Subcutaneous abdominal adipose tissue (tissue), 5 donors: ENCODE measurements around the gene TSPYL1.

Source experiments
- H3K27ac ChIP-seq: one replicate; pipeline ENCODE4 v1.7.0; 2013; ENCODE audit warnings: low read depth, mild to moderate bottlenecking, inconsistent platforms, low read length, moderate library complexity
- H3K27me3 ChIP-seq, 5 donors: one replicate each; pipeline ENCODE4 v1.7.0; 2013; ENCODE audit warnings: low read length in 5 of 5, inconsistent platforms in 1 of 5; ENCODE audit not compliant: control insufficient read depth in 5 of 5, insufficient read depth in 4 of 5
- H3K36me3 ChIP-seq, 5 donors: one replicate each; pipeline ENCODE4 v1.7.0; 2013; ENCODE audit warnings: low read length in 5 of 5; ENCODE audit not compliant: control insufficient read depth in 5 of 5, insufficient read depth in 5 of 5
- H3K4me1 ChIP-seq, 5 donors: one replicate each; pipeline ENCODE4 v1.7.0; 2013; ENCODE audit warnings: low read length in 5 of 5, mild to moderate bottlenecking in 3 of 5, moderate library complexity in 1 of 5; ENCODE audit not compliant: control insufficient read depth in 5 of 5, insufficient read depth in 5 of 5
- H3K4me3 ChIP-seq, 5 donors: one replicate each; pipeline ENCODE4 v1.7.0; 2013; ENCODE audit warnings: low read length in 5 of 5, low read depth in 1 of 5
- H3K9ac ChIP-seq, 5 donors: one replicate each; pipeline ENCODE4 v1.7.0; 2013; ENCODE audit warnings: low read length in 5 of 5, mild to moderate bottlenecking in 4 of 5, moderate library complexity in 3 of 5
- H3K9me3 ChIP-seq, 5 donors: one replicate each; pipeline ENCODE4 v1.7.0; 2013; ENCODE audit warnings: low read length in 5 of 5; ENCODE audit not compliant: control insufficient read depth in 5 of 5
- donor health status: healthy.
- donor health status: healthy.
- donor health status: healthy.
- donor health status: healthy.
- donor health status: healthy.

Gene TSPYL1

DNA sequence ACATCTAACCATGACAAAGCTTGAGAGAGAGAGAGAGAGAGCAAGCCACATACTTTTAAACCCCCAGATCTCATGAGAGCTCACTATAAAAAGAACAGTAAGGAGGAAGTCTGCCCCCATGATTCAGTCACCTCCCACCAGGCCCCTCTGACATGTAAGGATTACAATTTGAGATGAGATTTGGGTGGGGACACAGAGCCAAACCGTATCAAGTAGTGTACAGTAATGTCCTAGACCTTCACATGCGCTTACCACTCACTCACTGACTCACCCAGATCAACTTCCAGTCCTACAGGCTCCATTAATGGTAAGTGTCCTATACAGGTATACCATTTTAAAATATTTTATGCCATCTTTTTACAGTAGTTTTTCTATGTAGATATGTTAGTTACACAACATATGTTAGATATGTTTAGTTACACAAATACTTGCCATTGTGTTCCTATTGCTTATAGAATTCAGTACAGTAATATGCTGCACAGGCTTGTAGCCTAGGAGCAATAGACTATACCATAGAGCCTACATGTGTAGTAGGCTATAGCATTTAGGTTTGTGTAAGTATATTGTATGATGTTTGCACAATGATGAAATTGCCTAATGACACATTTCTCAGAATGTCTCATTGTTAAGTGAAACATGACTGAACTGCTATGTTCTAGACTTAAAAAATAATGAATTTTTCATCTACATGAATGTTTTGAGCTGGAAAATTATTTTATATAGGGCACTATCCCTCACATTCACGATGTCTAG is 11.7 kb downstream of the TSPYL1 start:
- H3K36me3 ChIP-seq, result peaks cover 0 to 17% (median 4%) of the 10 kb centered on the region in 5 donors
- peaks cover 0 to 5% (median 0%) of the 10 kb centered on the region in 5 donors for H3K9me3 ChIP-seq
- no peak overlapping the region for H3K4me3 ChIP-seq
- H3K27me3 ChIP-seq, result no peaks in the 10 kb centered on the region
- H3K27ac ChIP-seq, result no peak overlapping the region
- H3K4me1 ChIP-seq, result no peaks in the 10 kb centered on the region
- no peak overlapping the region for H3K9ac ChIP-seq

DNA sequence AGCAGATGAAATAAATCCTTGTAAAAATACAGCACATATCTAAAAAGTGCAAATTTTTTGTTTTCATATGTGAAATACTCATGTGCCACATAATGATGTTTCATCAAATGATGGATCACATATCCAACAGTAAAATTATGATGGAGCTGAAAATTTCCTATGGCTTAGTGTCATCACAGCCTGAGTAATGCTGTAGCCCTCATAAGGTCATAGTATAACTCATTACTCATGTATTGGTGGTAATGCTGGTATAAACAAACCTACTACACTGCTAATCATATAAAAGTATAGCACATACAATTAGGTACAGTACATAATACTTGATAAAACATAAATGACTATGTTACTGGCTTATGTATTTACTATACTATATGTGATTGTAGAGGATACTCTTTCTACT is 12.9 kb downstream of the TSPYL1 start:
- no peak overlapping the region for H3K9ac ChIP-seq
- peaks cover 0 to 5% (median 0%) of the 10 kb centered on the region in 5 donors for H3K9me3 ChIP-seq
- no peaks in the 10 kb centered on the region for H3K27me3 ChIP-seq
- no peak overlapping the region for H3K4me3 ChIP-seq
- H3K4me1 ChIP-seq, result no peaks in the 10 kb centered on the region
- H3K27ac ChIP-seq, result no peak overlapping the region
- peaks cover 0 to 12% (median 0%) of the 10 kb centered on the region in 5 donors for H3K36me3 ChIP-seq

DNA sequence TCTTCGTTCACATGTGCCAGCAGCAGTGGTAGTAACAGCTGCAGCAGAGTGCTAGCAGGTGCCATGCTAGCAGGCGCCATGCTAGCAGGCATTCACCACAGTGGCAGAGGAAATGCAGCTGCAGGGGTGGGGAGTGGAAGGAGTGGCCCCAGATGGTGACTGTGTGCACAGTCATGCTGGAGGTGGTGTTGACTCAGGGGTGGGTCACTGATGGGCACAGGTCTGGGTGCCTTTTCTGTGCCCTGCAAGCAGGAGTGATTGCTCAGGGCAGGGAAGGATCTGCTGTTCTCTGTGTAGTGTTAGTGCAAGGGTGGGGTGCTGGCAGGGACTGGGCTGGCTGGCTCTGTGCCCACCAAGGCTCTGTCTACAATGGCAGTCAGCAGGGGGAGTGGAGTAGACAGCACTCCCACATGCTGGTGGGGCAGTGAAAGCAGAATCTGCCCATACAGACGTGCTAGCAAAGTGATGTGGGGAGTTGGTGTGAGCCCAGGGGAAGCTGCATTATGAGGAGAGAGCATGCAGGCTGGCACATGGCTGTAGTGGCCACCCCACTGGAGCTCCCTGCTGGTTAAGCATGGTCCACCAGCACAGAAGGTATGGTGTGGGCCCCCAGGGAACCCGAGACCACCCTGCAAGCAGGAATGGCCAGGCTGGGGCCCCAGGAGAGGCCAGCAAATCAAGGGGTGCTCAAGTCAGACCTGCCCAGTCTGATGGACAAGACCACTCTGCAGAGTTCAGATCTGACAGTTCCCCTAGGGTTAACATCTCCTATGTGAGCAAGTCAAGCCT is 14.5 kb downstream of the TSPYL1 start:
- H3K4me1 ChIP-seq, result no peaks in the 10 kb centered on the region
- H3K9me3 ChIP-seq, result peaks cover 0 to 5% (median 0%) of the 10 kb centered on the region in 5 donors
- H3K36me3 ChIP-seq, result peaks cover 0 to 8% (median 0%) of the 10 kb centered on the region in 5 donors
- no peak overlapping the region for H3K4me3 ChIP-seq
- H3K27ac ChIP-seq, result no peak overlapping the region
- H3K27me3 ChIP-seq, result no peaks in the 10 kb centered on the region
- no peak overlapping the region for H3K9ac ChIP-seq

DNA sequence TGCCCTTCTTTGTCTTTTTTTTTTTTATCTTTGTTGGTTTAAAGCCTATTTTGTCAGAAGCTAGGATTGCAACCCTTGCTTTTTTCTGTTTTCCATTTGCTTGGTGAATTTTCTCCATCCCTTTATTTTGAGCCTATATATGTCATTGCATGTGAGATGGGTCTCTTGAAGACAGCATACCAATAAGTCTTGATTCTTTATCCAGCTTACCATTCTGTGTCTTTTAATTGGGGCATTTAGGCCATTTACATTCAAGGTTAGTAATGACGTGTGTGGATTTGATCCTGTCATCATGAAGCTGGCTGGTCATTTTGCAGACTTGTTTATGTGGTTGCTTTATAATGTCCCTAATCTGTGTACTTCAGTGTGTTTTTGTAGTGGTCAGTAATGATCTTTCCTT is 16.4 kb downstream of the TSPYL1 start:
- H3K4me3 ChIP-seq, result no peak overlapping the region
- H3K27ac ChIP-seq, result no peak overlapping the region
- no peak overlapping the region for H3K9ac ChIP-seq
- H3K27me3 ChIP-seq, result no peaks in the 10 kb centered on the region
- no peaks in the 10 kb centered on the region for H3K4me1 ChIP-seq
- H3K9me3 ChIP-seq, result peaks cover 0 to 5% (median 0%) of the 10 kb centered on the region in 5 donors
- peaks cover 0 to 11% (median 4%) of the 10 kb centered on the region in 5 donors for H3K36me3 ChIP-seq

DNA sequence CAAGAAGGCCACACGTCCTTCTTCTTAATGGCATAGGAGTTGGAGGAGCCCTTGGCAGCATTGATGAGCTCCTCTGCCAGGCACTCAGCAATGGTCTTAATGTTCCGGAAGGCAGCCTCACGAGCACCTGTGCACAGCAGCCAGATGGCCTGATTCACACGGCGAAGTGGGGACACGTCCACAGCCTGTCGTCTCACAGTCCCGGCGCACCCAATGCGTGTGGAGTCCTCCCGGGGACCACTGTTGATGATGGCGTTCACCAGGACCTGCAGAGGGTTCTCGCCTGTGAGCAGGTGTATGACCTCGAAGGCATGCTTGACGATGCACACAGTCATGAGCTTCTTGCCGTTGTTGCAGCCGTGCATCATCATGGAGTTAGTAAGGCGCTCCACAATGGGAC is 21.2 kb downstream of the TSPYL1 start:
- Histone ChIP-seq H3K9ac (no peak overlapping the region), H3K27ac (no peak overlapping the region), H3K4me1 (peaks cover 0 to 15% (median 11%) of the 10 kb centered on the region in 5 donors), H3K9me3 (peaks cover 0 to 1% (median 0%) of the 10 kb centered on the region in 5 donors), H3K27me3 (no peaks in the 10 kb centered on the region), H3K36me3 (peaks cover 0 to 5% (median 4%) of the 10 kb centered on the region in 5 donors), H3K4me3 (no peak overlapping the region)

DNA sequence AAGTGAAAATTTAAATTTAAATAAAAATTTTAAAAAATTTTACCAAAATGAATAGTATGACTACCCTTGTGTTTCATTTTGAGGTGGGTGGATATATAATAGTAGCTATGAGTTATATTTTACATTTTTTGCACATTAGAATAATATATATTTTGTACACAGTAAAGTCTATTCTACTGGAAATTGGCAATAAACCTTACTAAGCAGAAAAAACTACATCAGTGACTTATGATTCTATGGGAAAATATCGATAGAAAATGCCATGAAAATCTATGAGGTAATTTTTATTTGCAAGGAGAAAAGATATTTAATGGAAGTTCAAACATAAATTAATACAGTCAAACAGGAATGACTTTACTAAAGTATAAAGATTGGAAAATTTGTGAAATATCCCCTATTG is 23.0 kb downstream of the TSPYL1 start:
- Histone ChIP-seq H3K9ac (no peak overlapping the region), H3K9me3 (no peaks in the 10 kb centered on the region), H3K27me3 (no peaks in the 10 kb centered on the region), H3K4me3 (no peak overlapping the region), H3K27ac (no peak overlapping the region), H3K4me1 (peaks cover 0 to 33% (median 29%) of the 10 kb centered on the region in 5 donors), H3K36me3 (peaks cover 0 to 5% (median 4%) of the 10 kb centered on the region in 5 donors)

DNA sequence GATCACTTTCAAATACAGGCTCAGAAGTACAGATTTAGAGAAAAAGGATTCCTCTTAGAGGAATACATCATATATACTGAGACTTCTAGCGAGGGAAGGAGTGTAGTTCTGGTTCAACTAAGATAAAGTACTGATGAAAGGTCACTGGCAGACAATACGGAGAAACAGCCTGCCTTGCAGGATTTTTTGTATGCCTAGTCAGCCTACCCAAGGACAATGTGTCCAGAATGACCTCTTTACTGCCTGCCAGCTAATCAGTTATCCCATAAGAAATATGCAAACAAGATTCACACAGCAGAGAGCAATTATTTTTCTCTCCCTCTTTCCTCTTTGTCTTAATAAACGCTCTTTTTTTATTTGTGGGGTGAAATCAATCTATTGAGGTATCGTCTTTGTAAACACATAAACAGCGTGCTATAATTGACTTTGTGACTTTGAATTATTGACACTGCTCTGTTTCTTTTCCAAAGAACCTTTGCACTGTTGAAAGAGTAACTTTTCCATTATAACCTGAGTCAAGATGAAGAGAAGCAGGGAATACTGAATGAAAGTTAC is 24.4 kb downstream of the TSPYL1 start:
- H3K9ac ChIP-seq, result no peak overlapping the region
- H3K4me1 ChIP-seq, result peaks cover 3 to 43% (median 39%) of the 10 kb centered on the region in 5 donors

DNA sequence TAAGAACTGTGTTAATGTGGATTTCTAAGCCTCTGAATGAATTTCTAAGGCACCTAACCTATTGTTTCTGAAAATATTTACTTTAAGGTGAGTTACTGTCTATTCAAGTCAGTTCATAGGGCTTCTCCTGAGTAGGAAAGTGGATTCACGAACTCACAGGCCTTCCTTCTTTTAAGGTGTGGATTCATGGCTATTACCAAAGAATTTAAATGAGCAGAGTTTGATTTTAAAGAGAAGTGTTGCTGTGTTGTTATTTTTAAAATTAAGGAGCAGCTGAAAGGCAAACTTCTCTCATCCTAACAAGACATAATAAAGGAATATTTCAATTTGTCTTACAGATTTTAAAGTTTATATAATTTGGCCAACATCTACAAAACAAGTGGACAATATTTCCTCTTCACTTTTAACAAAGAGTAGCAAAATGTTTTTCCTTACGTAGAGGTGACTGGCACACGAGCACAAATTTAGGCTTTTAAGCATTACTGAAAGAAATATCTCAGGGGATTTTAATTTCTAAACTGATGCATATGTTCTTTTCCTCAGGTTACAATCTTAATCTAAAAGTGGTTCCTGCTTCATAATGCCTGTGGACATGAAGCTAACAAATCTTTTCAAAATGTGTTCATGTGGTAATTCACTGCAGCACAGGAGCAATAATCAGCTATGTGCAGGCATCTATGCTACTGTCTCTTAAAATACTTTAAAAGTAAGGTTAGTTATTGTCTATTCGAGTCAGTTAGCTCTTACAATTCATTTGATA is 25.3 kb downstream of the TSPYL1 start:
- H3K9ac ChIP-seq, result peak overlapping the region; percentile 71 to 95 (median 79)
- peaks cover 3 to 43% (median 39%) of the 10 kb centered on the region in 5 donors for H3K4me1 ChIP-seq

More for the DNA sequence above, 24.4 kb downstream of the TSPYL1 start:
- no peak overlapping the region for H3K27ac ChIP-seq
- no peak overlapping the region for H3K4me3 ChIP-seq
- no peaks in the 10 kb centered on the region for H3K27me3 ChIP-seq
- peaks cover 0 to 5% (median 4%) of the 10 kb centered on the region in 5 donors for H3K36me3 ChIP-seq
- no peaks in the 10 kb centered on the region for H3K9me3 ChIP-seq

DNA sequence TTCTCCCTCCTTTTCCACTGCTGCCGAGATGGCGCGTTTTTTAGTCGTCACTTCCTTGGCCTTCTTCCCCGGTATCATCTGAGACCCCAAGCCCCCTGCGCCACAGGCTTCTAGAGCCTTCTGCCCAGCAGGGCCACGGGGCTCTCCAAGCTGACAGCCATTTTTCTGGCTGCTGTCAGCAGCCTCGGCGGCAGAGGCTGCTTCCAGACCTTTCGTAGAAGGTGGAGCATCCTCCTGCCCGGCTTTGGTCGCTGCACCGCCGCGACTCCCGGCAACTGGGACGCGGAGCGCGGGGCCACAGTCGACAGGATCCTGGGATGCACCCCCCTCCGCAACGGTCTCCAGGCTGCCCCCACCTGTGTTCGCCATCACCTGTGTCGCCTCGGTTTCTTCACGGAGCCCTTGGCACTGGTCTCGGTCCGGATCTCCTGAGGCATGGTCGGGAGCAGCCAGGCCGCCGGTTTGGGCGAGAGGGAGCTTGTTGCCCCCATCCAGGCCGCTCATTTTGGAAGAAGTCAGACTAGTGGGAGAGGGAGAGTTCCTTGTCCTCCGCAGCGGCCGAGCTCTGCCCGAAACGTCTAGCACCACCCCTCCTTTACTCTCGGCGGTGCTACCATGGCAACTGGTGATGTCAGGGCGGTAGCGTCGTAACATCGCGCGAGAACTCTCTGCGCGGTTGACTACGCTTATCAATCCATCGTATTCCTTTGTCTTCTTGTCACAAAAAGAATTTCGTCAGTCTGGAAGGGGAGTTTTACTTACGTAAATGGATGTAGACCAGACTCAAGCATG is 26.0 kb downstream of the TSPYL1 start, which contains the start of gene TSPYL4:
TSPYL4 (minus strand) TSS at position 571 of the 792 bp plus-strand sequence; CDS start at position 504, 67 bp downstream.
- peaks cover 3 to 43% (median 39%) of the 10 kb centered on the region in 5 donors for H3K4me1 ChIP-seq
- peak within 1 kb of the TSS; percentile 91 for H3K27ac ChIP-seq
- H3K36me3 ChIP-seq, result peaks cover 0 to 2% (median 1%) of the 10 kb centered on the region in 5 donors
- H3K9ac ChIP-seq, result peak within 1 kb of the TSS; percentile 71 to 95 (median 79)
- H3K4me3 ChIP-seq, result peak within 1 kb of the TSS; percentile 88 to 96 (median 95)
- H3K9me3 ChIP-seq, result no peaks in the 10 kb centered on the region
- no peaks in the 10 kb centered on the region for H3K27me3 ChIP-seq

More for the DNA sequence above, 25.3 kb downstream of the TSPYL1 start:
- Histone ChIP-seq H3K27me3 (no peaks in the 10 kb centered on the region), H3K4me3 (peak overlapping the region; percentile 88 to 96 (median 95)), H3K36me3 (peaks cover 0 to 5% (median 4%) of the 10 kb centered on the region in 5 donors), H3K27ac (peak overlapping the region; percentile 91), H3K9me3 (no peaks in the 10 kb centered on the region)
